ENCODE measurements around the gene FCHSD2. TPM values are rescaled to one million over a fixed set of nuclear protein-coding genes. Genes with fewer than 3 reads are reported as not detected.

Gene FCHSD2
- total and polyA plus RNA-seq, 2 donors (not counting 3 experiments of a cell fraction or from before 2014, with no cell fraction given): 20.8 to 56.9 TPM

DNA sequence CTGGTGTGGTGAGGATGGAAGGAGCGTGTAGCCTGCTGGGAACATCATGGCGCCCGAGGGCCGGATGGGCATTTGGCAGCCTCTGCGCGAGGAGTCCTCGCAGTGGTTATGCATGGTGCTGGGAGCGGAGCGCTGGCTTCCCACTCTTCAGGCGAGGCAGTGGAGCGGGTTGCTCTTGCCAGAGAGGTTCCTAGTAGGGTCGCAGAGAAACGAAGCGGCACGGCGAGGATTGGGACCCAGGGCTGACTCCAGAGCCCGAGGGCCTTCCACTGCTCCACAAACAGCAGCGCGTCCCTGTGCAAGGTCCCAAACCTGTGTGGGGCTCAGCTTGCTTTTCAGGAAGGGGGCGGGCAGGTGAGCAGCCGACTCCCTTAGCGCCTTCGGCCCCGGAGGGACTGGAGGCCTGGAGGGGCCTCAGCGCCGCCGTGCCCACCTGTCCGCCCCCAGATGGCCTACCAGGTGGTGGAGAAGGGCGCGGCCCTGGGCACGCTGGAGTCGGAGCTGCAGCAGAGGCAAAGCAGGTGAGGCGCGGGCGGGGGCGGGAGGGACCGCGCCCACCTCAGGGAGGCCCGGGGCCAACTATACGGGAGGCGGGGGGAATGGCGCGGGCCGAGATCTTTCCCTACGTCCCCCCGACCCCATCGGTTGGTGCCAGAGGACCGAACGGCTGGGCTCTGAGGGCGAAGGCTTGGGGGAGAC is 320.7 kb downstream of the FCHSD2 start:
- BruUV-seq (replicated peaks): no TSS peak
- H3K4me1 ChIP-seq (ENCODE audit: control insufficient read depth, extremely low read depth, insufficient read depth, low read length): peaks cover 9% of the 10 kb centered on the region
- H3K79me2 ChIP-seq (ENCODE audit: control insufficient read depth, insufficient read depth, low read length): peaks cover 1% of the 10 kb centered on the region
- no peak overlapping the region for H3K27ac ChIP-seq (ENCODE audit: insufficient read depth, low read depth, low read length)
- TF ChIP-seq, protein P1, sequence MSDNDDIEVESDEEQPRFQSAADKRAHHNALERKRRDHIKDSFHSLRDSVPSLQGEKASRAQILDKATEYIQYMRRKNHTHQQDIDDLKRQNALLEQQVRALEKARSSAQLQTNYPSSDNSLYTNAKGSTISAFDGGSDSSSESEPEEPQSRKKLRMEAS (IDR thresholded peaks at IDR 0.05; ENCODE audit: insufficient read depth, insufficient read length): no peak
- H3K9me3 ChIP-seq (replicated peaks; ENCODE audit: control insufficient read depth, insufficient read depth, low read length): no peaks in the 10 kb centered on the region
- H3K4me3 ChIP-seq (replicated peaks in 1 of 3; ENCODE audit: insufficient read depth in 1 of 3, low read depth in 1 of 3, low read length in 3 of 3): peak overlapping the region in 2 of 3 experiments; percentile 42 to 43
- CTCF ChIA-PET: interaction anchor here (1.3 to 3.0 kb wide), 4 partner anchors 35 to 364 kb away, joined by 3 to 23 read pairs (median 6); partner anchors contain the start of gene FCHSD2
- intact Hi-C loops (cut with micrococcal nuclease) (loop anchor here (10.0 kb wide), 1 partner anchor 553 kb away; the partner anchor contains the start of gene RELT), dilution Hi-C loops (cut with MboI; ENCODE audit: extremely low pct_ligation_motif_present, low sequenced_read_pairs) (no loop called here)
- H3K36me3 ChIP-seq (ENCODE audit: control insufficient read depth in 2 of 2, extremely low read depth in 1 of 2, insufficient read depth in 2 of 2, low read length in 2 of 2): peaks cover 5 to 6% of the 10 kb centered on the region in 2 experiments
- POLR2A ChIA-PET: no interaction called here
- FAIRE-seq: no peak
- DNase-seq (ENCODE audit: low read depth, low spot score): no peak
- no peaks in the 10 kb centered on the region for H3K9me1 ChIP-seq (replicated peaks; ENCODE audit: control insufficient read depth, extremely low read depth, insufficient read depth, low read length)
- H3K27me3 ChIP-seq (ENCODE audit: control insufficient read depth in 2 of 2, insufficient read depth in 2 of 2, low read length in 2 of 2): no peaks in the 10 kb centered on the region
- no peaks in the 10 kb centered on the region for H4K20me1 ChIP-seq (replicated peaks; ENCODE audit: control insufficient read depth, extremely low read depth, insufficient read depth, low read length)
- H3K9ac ChIP-seq (replicated peaks; ENCODE audit: extremely low read depth, insufficient read depth, low read length): peak overlapping the region; percentile 58
- peak overlapping the region; percentile 57 for H3K4me2 ChIP-seq (ENCODE audit: insufficient read depth, low read length)
- peak overlapping the region; percentile 61 for H2AFZ ChIP-seq (ENCODE audit: low read depth, low read length)

DNA sequence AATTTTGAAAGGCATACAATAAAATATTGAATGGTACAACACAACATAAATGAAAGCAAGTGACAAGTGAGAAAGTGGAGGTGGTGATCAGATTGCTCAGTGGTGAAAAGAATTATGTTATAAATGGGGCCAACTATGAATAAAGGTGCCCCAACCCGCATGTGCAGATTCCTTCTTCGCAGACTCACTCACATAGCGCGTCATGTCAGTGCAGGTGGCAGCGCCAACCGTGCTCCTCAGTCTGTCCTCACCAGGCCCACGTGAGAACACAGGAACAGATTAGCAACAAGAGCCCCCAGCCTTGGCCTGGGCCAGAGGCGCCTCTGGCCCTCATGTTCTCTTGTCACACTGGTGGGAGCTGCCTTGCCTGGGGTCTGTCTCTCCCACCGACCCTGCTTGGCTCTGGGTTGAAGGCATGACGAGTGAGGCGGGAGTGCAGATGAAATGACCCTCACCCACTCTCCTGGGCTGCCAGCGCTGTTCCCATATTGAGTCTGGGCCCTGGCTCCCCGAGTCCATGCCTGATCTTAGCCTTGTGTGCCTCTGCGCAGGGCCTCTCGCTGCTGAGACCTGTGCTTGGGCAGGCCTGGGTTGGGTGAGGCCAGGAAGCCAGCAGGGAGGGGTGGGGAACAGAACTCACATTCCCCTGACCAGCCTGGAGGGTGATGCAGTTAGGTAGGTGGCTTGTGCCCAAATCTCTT is 321.5 kb downstream of the FCHSD2 start:
- peaks cover 4% of the 10 kb centered on the region for H3K79me2 ChIP-seq (ENCODE audit: control insufficient read depth, insufficient read depth, low read length)
- H3K4me3 ChIP-seq (replicated peaks in 1 of 3; ENCODE audit: insufficient read depth in 1 of 3, low read depth in 1 of 3, low read length in 3 of 3): no peak overlapping the region
- H3K9ac ChIP-seq (replicated peaks; ENCODE audit: extremely low read depth, insufficient read depth, low read length): no peak overlapping the region
- ChIA-PET CTCF (no interaction called here), POLR2A (no interaction called here)
- dilution Hi-C loops (cut with MboI; ENCODE audit: extremely low pct_ligation_motif_present, low sequenced_read_pairs): no loop called here
- BruUV-seq (replicated peaks): no TSS peak
- no peaks in the 10 kb centered on the region for H3K9me3 ChIP-seq (replicated peaks; ENCODE audit: control insufficient read depth, insufficient read depth, low read length)
- FAIRE-seq (no peak), DNase-seq (ENCODE audit: low read depth, low spot score) (no peak)
- no peaks in the 10 kb centered on the region for H3K27me3 ChIP-seq (ENCODE audit: control insufficient read depth in 2 of 2, insufficient read depth in 2 of 2, low read length in 2 of 2)
- no peaks in the 10 kb centered on the region for H4K20me1 ChIP-seq (replicated peaks; ENCODE audit: control insufficient read depth, extremely low read depth, insufficient read depth, low read length)
- H2AFZ ChIP-seq (ENCODE audit: low read depth, low read length): no peak overlapping the region
- no peak overlapping the region for H3K27ac ChIP-seq (ENCODE audit: insufficient read depth, low read depth, low read length)
- H3K9me1 ChIP-seq (replicated peaks; ENCODE audit: control insufficient read depth, extremely low read depth, insufficient read depth, low read length): no peaks in the 10 kb centered on the region
- TF ChIP-seq EZH2 (IDR thresholded peaks at IDR 0.05; ENCODE audit: borderline replicate concordance, low read depth, low read length, severe bottlenecking): no peak
- TF ChIP-seq GATA2 (IDR thresholded peaks at IDR 0.05; ENCODE audit: insufficient read depth, insufficient read length, low read depth, low read length): no peak
- TF ChIP-seq MYC (IDR thresholded peaks at IDR 0.05; ENCODE audit: low read depth, low read length): no peak
- TF ChIP-seq POLR2AphosphoS5 (IDR thresholded peaks at IDR 0.05; ENCODE audit: insufficient read depth, low read depth, low read length): no peak
- TF ChIP-seq, protein P2, sequence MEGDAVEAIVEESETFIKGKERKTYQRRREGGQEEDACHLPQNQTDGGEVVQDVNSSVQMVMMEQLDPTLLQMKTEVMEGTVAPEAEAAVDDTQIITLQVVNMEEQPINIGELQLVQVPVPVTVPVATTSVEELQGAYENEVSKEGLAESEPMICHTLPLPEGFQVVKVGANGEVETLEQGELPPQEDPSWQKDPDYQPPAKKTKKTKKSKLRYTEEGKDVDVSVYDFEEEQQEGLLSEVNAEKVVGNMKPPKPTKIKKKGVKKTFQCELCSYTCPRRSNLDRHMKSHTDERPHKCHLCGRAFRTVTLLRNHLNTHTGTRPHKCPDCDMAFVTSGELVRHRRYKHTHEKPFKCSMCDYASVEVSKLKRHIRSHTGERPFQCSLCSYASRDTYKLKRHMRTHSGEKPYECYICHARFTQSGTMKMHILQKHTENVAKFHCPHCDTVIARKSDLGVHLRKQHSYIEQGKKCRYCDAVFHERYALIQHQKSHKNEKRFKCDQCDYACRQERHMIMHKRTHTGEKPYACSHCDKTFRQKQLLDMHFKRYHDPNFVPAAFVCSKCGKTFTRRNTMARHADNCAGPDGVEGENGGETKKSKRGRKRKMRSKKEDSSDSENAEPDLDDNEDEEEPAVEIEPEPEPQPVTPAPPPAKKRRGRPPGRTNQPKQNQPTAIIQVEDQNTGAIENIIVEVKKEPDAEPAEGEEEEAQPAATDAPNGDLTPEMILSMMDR (IDR thresholded peaks at IDR 0.05; ENCODE audit: extremely low read depth in 1 of 2, insufficient read depth in 1 of 2, low read depth in 1 of 2, low read length in 2 of 2): no peak
- no peak for TF ChIP-seq JUN (IDR thresholded peaks at IDR 0.05; ENCODE audit: borderline replicate concordance, insufficient read depth, insufficient read length, low read depth)
- TF ChIP-seq POLR2A (IDR thresholded peaks at IDR 0.05; ENCODE audit: low read depth, low read length): no peak
- H3K4me2 ChIP-seq (ENCODE audit: insufficient read depth, low read length): no peak overlapping the region
- peaks cover 16% of the 10 kb centered on the region for H3K4me1 ChIP-seq (ENCODE audit: control insufficient read depth, extremely low read depth, insufficient read depth, low read length)
- intact Hi-C loops (cut with micrococcal nuclease): loop anchor here (10.0 kb wide), 1 partner anchor 554 kb away; the partner anchor contains the start of gene RELT
- H3K36me3 ChIP-seq (ENCODE audit: control insufficient read depth in 2 of 2, extremely low read depth in 1 of 2, insufficient read depth in 2 of 2, low read length in 2 of 2): peaks cover 5 to 6% of the 10 kb centered on the region in 2 experiments

Measured in endothelial cell of umbilical vein (primary cell).